Measurements from ENCODE around the gene PRKCH.

- TF ChIP-seq CTCF (IDR thresholded peaks at IDR 0.05) (no peak), POLR2A (IDR thresholded peaks at IDR 0.05) (no peak)
Observed at GRCh38 chr14:61521773-61522172, 200.4 kb downstream of the PRKCH start.
